GM18502 (cell line): ENCODE data around the gene MAML2.

Source experiments
- ATAC-seq: cut with Tn5 transposase; IDR thresholded peaks from one replicate; pipeline ENCODE4 v1.9.1; 2021; ENCODE audit warnings: mild to moderate bottlenecking; ENCODE audit not compliant: unreplicated experiment, poor library complexity

MAML2 gene

DNA sequence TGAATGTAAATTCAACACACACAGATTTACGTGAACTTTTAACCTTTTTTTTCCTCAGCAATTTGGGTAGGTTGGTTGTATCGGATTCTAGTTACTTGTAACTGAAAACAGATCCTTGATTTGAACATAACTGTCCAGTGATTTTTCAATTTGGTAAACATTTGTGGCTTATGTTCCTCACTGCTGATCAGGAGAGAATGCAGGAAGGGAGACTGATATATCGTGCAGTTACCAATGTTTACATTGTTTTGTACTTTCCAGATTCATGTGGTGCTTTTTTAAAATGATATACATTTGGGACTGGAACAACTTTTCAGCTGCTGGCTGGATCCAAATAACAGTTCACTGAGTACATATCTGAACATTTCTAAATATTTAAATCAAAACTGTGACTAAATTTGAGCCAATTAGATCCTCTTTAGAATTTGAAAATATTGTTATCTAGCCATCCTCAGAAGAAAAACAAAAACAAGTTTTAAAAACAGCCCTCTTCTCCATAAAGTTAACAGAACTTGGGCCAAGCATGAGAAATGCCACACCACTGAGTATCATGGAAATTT, 334.8 kb downstream of the MAML2 start:
- no peak for ATAC-seq

DNA sequence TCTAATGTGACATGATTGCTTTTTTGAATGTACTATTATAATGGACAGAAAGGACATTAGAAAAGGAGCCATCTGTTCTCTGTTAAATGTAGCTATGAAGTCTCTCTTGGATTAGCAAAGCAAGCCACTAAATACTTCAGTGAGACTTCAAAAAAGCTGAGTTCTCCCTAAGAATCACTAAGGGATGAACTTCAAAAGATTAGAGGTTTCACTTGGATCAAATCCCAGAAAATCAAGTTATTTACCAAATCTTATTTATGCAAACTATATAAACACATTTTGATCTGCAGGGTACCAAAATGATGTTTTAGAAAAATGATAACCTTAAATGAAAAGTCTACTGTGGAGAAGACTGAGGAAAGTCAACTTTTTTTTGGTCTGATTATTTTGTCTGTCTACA, 337.0 kb downstream of the MAML2 start:
- ATAC-seq: no peak

DNA sequence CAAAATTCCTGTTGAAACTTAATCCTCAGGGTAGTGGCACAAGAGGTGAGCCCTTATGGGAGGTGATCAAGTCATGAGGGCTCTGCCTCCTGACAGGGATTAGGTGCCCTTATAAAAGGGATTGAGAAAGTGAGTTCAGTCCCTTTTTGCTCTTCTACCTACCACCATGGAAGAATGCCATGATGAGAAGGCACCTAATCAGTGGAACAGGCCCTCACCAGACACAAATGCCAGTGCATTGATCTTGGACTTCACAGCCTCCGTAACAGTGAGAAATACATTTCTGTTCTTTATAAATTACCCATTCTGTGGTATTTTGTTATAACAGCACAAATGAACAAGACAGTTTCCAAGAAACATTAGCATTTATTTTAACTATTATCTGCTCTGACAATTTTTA, 338.1 kb downstream of the MAML2 start:
- ATAC-seq: no peak

DNA sequence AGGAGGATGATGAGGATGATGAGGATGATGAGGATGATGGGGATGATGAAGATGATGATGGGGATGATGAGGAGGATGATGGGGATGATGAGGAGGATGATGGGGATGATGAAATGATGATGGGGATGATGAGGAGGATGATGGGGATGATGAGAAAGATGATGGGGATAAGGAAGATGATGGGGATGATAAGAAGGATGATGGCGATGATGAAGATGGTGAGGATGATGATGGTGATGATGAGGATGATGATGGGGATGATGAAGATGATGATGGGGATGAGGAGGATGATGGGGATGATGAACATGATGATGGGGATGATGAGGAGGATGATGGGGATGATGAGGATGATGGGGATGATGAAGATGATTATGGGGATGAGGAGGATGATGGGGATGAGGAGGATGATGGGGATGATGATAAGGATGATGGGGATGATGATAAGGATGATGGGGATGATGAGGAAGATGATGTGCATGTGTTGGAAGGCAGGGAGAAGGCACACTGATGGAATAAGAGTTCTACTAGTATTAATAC, 340.2 kb downstream of the MAML2 start:
- ATAC-seq: no peak

DNA sequence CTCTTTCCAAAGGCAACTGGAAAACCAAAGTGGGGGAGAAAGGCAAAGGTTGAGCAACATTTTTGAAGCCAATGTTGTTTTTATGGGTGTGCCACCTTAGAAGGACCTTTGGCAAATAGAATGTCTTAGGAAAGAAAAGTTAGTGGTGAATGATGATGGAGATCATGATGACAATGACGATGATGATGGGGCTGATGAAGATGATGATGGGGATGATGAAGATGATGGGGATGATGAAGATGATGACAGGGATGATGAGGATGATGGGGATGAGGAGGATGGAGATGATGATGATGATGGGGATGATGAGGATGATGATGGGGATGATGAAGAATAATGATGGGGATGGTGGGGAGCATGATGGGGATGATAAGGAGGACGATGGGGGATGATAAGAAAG, 340.7 kb downstream of the MAML2 start:
- no peak for ATAC-seq

DNA sequence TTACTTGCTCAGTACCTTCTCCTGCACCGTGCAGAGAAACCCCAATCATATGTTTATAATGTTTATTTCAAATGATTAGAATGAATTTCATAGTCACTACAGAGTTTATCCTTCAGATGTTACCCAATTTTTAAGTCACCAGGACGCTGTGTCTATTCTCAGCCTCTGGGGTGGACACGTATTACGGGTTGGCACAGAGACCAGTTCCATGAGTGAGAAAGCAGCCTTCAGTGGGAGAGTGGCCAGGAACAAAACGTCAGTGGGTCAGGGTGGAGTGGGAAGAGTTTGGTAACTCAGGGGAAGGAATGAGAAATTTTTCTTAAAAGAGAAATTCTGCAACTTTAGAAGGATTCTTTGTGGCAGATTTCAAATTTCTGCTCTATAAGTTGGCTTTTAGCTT, 342.0 kb downstream of the MAML2 start:
- no peak for ATAC-seq

DNA sequence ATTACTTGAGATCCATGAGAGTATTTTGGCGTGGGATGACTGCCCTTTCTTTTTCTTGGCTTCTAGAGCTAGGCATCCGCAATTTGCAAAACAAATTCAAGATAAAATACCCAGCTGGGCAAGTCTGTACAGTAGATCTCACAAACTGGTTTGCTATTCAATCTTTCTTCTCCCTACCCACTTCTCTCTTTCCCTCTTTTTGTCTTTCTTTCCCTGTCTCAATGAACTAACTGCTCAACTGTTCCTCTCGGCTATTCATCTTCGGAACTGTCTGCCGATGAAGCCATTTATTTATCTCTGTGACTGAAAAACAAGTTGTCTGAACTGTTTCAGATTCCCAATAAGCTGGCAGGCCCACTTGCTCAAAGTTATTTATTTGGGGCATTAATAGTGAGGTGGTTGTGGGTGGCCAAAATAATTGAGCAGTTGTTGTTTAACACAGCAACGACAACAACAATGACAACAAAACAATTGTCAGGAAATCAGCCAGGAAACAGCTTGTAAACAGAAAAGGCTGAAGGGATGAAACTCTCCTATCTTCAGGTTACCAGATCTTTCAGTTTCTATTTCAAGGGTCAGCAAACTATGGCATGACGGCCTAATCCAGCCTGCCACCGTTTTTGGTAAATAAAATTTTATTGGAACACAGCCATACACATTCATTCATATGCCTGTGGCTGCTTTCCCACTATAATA, 343.1 kb downstream of the MAML2 start:
- no peak for ATAC-seq

DNA sequence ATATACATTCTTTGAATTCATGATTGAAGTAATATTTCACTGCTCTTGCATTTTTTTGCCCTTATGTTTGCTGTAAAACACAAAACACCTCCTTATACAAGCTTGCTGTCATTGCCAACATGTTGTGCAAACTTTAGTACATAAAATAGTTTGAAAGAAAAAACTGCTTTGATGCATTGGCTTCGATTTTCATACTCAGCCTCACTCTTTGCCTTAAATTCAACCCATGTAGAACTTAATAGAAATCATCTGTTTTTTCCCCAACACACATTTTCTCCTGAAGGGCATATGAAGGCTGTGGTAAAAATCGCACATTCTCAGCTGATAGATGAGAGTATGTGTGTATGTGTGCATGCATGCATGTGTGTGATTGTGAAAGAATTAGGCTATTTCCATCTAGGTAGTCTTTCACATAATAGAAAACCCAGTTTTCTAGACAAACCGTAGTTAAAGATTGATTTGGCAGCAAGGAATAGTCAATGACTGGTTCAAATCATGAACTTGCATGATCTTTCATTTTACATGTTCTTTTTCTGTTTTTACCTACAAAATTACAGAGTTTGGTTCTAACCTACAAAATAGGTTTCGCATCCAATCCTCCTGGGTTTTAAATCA, 346.3 kb downstream of the MAML2 start:
- ATAC-seq: no peak

DNA sequence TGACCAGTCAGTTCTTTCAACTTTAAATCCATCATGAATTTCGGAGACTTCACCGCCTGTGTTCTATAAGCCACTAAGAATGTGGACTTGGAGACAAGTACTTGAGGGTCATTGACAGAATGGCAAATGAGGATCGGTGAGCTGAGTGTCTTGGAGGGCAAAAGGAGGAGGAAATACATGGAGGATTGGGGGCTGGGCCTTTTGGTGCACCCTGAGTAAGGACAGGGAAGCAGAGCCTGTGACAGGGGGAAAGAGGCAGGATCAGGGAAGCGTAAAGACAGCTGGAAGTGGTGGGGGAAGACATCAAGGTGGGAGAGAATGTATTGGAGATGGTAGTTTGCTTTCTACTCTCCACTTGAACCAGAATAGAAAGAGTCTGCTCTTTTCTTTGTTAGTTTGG, 348.7 kb downstream of the MAML2 start:
- no peak for ATAC-seq

DNA sequence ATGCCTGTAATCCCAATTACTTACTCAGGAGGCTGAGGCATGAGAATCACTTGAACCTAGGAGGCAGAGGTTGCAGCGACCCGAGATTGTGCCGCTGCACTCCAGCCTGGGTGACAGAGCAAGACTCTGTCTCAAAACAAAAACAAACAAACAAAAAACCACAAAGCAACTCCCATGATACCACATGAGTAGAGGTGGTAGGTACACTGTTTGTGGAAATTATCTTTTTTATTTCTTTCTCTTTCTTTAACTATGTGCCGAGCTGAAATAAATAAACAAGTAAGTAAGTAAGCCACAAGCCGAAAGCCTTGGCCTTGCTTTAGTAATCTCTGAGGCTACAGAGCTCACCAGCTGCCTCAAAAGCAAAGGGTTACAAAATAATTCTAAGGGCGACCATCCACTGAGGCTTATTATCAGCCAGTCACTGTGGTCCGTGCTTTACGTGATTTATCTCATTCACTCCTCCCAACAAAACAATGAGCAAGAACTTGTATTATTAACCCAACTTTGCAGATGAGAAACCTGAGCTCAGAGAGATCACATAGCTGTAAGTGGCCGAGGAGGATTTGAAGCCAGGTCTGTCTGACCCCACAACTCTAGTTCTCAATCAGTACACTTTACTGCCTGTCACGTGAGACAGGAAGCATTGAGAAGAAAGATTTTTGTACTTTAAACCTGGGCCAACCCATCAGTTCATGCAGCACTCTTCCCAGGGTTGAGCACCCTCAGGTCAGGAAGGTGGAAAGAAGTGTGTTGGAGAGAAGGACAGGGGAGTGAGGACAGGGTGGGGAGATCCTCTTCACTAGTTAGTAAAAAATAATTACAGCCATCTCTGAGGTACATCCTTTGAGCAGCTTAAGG, 349.3 kb downstream of the MAML2 start:
- no peak for ATAC-seq

DNA sequence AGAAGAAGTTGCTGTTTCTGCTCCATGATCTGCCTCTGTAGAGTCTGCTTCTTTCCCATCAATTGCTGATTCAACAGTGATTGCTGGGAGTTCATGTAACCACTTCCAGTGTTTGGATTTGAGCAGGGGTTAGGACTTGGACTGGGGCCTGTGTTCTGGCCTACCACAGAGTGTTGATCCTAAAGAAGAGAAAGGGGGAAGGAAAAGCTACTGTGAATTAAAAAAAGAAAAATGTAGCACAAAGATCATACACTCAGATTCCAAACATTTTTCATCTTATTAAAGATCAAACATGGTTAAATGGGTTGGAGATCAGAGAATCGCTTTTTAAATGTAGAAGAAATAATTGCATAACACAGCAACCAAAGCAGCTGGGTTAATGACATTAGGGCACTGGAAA, 351.4 kb downstream of the MAML2 start:
- ATAC-seq: no peak

DNA sequence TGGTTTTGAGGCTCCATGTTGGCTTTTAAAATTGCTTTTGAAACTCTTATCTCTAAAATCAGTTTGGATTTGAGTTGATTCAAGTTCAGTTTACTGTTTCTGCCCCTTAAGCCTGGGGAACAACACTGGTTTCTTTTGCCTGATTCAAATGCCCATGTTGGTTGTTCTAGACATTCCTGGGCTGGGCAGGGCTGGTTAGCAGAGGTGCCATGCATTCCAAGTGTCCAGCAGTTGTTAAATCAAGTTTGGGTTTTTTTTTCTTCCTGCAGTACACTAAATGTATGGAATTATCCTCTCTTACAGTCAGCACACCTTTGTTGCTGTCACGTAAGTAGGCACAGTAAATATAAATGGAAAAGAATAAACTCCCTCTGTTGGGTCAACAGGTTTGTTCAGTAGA, 351.9 kb downstream of the MAML2 start:
- ATAC-seq: no peak

DNA sequence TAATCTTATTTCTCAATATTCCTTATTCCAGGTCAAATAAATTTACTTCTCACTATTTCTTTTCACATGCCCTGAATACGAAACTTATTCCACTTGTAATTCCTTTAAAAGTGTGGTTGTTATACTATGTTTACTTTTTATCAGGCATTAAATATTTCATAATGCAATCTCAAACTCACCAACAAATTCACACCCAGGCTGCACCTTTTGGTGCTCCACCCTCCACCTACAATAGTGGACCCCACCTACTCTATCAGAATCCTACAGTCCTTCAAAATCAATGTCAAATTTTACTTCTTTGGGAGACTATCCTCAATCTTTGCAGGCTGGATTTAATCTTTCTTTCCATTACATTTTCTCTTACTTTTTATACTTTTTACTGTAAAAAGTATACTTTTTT, 353.2 kb downstream of the MAML2 start:
- ATAC-seq: no peak

DNA sequence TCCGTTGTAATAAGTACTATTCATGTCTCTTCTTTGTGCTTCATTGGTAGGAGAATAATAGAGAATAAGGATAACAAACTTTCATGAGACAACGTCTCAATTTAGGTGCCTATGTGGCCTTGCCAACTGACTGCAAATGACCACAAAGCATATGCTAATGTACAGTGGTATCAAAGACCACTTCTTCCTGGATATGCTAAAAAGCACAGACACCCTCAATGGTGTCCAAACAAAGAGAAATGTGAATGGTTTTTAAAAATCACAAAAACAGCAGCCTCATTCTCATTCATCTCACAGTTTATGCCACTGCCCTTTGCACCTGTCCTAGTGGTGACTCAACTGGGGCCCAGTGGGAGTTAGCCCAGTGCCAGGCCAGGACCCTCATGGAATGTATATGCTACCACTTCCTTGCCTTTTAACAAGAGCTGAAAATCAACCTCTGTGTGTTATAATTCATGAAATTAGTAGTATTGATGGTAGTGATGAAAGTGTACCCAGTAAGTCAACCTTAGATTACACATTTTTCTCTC, 353.9 kb downstream of the MAML2 start:
- no peak for ATAC-seq

DNA sequence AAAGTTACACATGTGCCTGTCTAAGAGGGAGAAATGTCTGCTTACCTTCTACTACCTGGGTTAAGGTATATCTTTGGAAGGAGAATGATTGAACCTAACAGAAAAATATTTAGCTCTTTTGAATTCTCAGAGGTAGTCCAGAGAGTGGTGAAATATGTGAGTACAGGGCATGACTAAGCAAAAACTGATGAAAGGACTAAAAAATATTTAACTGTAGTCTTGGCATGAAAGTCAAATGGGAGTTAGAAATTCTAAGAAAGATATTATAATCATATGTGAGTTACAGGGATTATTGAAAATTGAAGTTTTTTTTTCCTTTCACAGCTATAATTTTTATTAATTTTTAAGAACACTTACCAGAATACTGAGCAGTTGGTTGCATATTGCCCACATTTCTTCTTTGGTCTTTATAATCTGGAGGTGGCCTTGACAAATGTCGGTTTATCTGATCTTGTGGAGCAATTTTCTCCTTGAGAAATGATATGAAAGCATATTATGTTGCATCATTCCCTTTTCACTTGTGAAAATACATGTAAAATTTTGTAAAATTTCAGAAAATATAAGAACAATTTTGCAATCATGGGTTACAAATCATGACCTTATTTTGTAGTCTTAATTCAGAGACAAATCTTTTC, 357.7 kb downstream of the MAML2 start:
- ATAC-seq: no peak

DNA sequence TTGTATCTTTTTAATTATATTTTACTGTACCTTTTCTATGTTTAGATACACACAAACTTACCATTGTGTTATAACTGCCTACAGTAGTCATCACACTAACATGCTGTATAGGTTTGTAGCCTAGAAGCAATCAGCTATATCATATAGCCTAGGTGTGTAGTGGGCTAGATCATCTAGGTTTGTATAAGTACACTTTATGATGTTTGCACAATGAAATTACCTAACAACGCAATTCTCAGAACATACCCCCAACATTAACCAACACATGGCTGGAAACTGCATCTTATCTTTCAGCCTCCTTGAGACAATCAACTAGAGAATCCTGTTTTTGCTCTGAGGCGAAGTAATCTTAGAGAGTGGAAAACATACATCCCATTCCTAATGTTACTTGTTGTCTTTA, 358.9 kb downstream of the MAML2 start:
- ATAC-seq: no peak

DNA sequence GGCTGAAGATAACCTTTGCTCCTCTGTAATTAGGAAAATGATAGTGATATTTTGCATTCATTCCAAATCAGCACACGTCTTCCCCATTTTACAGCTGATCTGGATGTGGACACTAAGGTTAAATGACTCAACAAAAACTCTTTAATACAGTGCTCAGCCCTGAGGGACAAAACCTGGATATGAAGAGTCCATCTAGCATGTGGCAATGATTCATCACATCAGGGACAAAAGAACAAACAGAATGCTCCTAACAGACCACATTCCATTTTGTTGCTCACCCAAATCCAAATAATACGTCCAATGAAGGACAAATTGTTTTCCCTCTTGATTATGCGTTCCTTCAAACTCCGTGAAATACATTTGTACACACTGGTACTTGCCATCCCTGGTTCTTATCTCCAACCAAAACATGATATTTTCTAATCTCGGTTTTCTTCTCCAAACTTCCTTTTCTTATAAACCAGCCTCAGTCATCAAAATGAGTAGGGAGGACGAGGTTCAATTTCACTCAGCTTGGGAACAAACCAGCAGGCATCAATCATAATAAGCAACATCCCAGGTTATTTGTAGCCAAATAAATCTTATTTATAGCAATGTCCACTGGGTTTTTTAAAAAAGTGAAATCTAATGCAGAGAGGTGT, 365.3 kb downstream of the MAML2 start:
- no peak for ATAC-seq

DNA sequence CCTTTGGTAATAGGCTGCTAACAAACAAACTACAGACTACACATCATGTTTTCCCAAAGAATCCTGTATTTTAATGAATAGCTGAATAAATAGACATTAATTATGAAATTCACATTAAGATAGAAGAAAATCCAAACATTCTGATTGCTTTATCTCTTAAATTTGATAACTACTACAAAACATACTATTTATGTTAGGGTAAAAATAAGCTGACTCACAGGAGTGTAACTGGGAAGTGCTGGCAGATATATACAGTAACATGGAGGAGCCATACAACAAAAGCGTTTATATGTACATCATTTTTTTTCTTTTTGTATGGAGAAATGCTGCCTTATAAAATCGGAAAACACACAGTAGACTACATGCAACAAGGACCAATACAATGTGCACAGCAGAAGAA, 366.4 kb downstream of the MAML2 start:
- no peak for ATAC-seq

DNA sequence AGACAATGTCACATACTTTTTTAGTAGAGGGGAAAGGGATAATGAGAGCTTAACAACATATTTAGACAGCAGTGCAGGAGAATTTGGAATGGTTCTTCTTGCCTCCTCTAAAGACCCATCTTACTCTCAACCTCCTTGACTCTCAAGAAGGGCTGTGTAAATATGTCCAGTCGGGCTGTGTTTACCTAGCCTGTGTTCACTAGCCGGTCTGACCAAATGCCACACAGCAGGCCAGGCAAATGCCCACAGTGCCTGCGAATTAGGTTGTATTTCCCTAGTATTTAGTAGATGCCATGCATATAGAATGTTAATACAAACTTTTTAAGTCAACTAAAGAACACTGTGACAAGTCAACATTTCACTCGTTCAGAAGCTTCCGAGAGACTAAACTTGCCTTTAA, 367.7 kb downstream of the MAML2 start:
- ATAC-seq: no peak

DNA sequence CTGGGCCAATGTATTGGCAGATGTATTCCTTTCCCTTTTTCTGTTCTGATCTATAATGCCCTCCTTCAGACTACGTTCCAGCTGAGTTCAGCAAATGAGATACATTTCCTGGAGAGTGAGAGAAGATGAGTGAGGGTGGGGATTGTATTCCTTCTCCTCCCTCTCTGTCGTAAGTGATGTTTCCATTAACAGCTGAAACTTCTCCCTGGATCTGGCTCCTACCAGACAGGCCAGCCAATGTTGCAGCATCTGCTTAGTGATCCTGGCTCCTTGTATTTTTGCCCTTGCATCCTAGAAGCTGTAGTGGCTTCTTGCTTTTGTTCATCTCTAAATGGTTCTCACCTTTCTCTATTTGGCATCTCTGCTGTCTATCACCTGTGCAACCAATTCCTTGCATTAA, 370.9 kb downstream of the MAML2 start:
- ATAC-seq: no peak
